ENCODE measurements around the gene CNIH1. TPM values are rescaled to one million over a fixed set of nuclear protein-coding genes. Genes with fewer than 3 reads are reported as not detected.

CNIH1 gene
- total RNA-seq, 4 donors from 2014 or later: 101 to 233 (median 212) TPM

GRCh38 chr14:54487771-54488170 lies 46.6 kb upstream of the CNIH1 start:
- ATAC-seq (ENCODE audit: low FRiP score): no peak
- DNase-seq (ENCODE audit: low spot score): no peak
- TF ChIP-seq CTCF (IDR thresholded peaks at IDR 0.05): no peak

DNA sequence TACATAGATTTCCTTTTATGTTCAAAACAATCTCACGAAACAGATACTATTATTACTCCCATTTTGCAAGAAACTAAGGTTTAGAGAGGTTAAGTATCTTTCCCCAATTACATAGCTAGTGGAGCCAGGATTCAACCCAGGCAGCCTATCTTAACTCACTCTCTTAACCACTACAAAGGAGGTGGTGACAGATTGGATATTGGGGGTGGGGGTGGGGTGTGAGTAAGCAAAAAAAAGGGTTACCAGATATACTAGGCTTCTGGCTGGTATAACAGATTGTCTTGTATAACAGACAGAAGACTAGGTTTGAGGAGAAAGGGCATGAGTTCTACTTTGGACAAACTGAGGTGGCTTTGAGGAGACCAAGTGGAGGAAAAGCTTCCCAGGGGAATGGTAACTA lies 45.5 kb upstream of the CNIH1 start:
- TF ChIP-seq CTCF (IDR thresholded peaks at IDR 0.05): no peak
- ATAC-seq (ENCODE audit: low FRiP score): no peak
- DNase-seq (ENCODE audit: low spot score): no peak

- no peak for TF ChIP-seq CTCF (IDR thresholded peaks at IDR 0.05)
- no peak for ATAC-seq (ENCODE audit: low FRiP score)
- DNase-seq (ENCODE audit: low spot score): no peak
Measured at GRCh38 chr14:54483846-54484245, 42.7 kb upstream of the CNIH1 start.

- no peak for TF ChIP-seq CTCF (IDR thresholded peaks at IDR 0.05)
- no peak for ATAC-seq (ENCODE audit: low FRiP score)
- no peak for DNase-seq (ENCODE audit: low spot score)
Measured at GRCh38 chr14:54483073-54483745, 42.0 kb upstream of the CNIH1 start.

GRCh38 chr14:54481695-54482094 lies 40.5 kb upstream of the CNIH1 start:
- DNase-seq (ENCODE audit: low spot score): no peak
- ATAC-seq (ENCODE audit: low FRiP score): no peak
- no peak for TF ChIP-seq CTCF (IDR thresholded peaks at IDR 0.05)

- DNase-seq (ENCODE audit: low spot score) (no peak), ATAC-seq (ENCODE audit: low FRiP score) (no peak)
- TF ChIP-seq CTCF (IDR thresholded peaks at IDR 0.05): no peak
Measured at GRCh38 chr14:54480830-54481562, 39.8 kb upstream of the CNIH1 start.

Data from omental fat pad (tissue), 4 donors.